Left ventricle myocardium inferior (tissue), 1 donor: ENCODE results near the gene TRPM2. TPM values are rescaled to one million over a fixed set of nuclear protein-coding genes. Genes with fewer than 3 reads are reported as not detected.

Experiments
- DNase-seq: peaks from one replicate; pipeline ENCODE4 v3.0.0-alpha.2; 2020
- H3K27ac ChIP-seq: fragments of 200-600 bp; replicated peaks from 2 replicates; pipeline ENCODE4 v1.8.0; 2021
- H3K27me3 ChIP-seq: fragments of 200-600 bp; 2 replicates; pipeline ENCODE4 v1.8.0; 2021; ENCODE audit warnings: low read depth
- H3K36me3 ChIP-seq: fragments of 200-600 bp; 2 replicates; pipeline ENCODE4 v1.8.0; 2021
- H3K4me1 ChIP-seq: fragments of 200-600 bp; 2 replicates; pipeline ENCODE4 v1.8.0; 2021
- H3K4me3 ChIP-seq: fragments of 200-600 bp; 2 replicates; pipeline ENCODE4 v1.8.0; 2021; ENCODE audit warnings: mild to moderate bottlenecking, moderate library complexity
- H3K9me3 ChIP-seq: fragments of 200-600 bp; replicated peaks from 2 replicates; pipeline ENCODE4 v1.8.0; 2021
- CTCF ChIP-seq: fragments of 200-600 bp; IDR thresholded peaks from 2 replicates; pipeline ENCODE4 v1.8.0; 2021; ENCODE audit warnings: antibody characterized with exemption, mild to moderate bottlenecking, borderline replicate concordance
- intact Hi-C: fragments of 100-400 bp; cut with micrococcal nuclease; formaldehyde crosslinking; loops from one replicate; pipeline ENCODE4 v1.11.0; 2022
- total RNA-seq: library from RNA; stranded (reverse); fragmentation: NEBNext Ultra II Directional; extraction: Animal tissue kit (Norgen Biotek cat#: 25700); gene quantifications from one replicate; pipeline ENCODE4 v1.2.1, GENCODE V29; 2021
- donor health status: DM: no; HTN: yes; CAD: no; lungs with severe emphysema.

TRPM2 gene
- total RNA-seq, 1 donor from 2014 or later: 1.8 TPM

DNA sequence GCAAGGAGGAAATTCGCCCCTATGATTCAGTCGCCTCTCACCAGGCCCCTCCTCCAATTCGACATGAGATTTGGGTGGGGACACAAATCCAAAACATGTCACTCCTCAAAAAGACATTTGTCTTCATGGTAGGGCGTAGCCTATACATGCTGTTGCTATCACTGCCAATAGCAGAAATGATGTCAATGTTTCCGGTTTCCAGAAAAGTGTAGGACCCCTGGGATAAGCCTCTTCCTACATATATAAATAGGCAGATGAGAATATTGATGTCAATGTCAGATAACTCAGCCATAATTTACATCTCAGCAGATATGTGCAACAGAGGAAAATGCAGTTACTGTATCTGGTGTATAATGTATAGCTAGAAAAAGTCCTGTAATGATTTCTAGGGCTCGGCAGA lies 118.6 kb downstream of the TRPM2 start:
- intact Hi-C loops: no loop called here
- no peak for DNase-seq
- Histone ChIP-seq H3K27me3 (no peaks in the 10 kb centered on the region), H3K9me3 (no peaks in the 10 kb centered on the region), H3K4me1 (no peaks in the 10 kb centered on the region), H3K4me3 (no peak overlapping the region), H3K36me3 (no peaks in the 10 kb centered on the region), H3K27ac (no peak overlapping the region)
- no peak for TF ChIP-seq CTCF

DNA sequence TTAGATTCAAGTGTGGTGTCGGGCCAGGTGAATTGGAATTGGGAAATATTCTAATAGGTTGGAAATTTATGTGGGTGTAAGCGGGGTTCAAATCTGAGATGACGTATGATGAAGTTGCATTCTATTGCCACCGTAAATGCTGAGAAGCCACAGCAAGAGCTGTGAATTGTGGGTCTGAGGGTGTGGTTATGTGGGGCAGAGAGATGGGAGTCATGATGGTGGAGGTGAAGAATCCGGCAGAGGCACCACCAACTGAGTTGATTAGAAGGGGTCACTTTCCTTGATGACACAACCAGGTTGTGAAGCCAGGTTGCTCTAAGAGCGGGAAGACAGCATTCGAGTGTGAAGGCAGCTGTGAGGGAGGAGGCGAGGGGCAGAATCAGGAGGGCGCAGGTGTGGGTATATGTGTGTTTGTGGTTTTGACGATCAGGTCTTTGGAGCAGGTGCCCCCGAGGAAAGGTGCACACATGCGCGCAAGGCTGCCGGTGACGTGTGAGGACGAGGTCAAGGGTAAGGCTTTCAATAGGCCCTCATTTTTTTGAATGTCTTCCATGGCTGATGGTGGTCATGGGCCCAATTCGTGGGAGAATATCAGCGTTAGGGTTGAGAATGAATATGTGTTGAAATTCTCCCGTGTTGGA lies 120.6 kb downstream of the TRPM2 start:
- Histone ChIP-seq H3K4me3 (no peak overlapping the region), H3K9me3 (no peaks in the 10 kb centered on the region), H3K27ac (no peak overlapping the region), H3K36me3 (no peaks in the 10 kb centered on the region), H3K4me1 (peaks cover 11% of the 10 kb centered on the region), H3K27me3 (no peaks in the 10 kb centered on the region)
- intact Hi-C loops: no loop called here
- no peak for TF ChIP-seq CTCF
- DNase-seq: no peak

DNA sequence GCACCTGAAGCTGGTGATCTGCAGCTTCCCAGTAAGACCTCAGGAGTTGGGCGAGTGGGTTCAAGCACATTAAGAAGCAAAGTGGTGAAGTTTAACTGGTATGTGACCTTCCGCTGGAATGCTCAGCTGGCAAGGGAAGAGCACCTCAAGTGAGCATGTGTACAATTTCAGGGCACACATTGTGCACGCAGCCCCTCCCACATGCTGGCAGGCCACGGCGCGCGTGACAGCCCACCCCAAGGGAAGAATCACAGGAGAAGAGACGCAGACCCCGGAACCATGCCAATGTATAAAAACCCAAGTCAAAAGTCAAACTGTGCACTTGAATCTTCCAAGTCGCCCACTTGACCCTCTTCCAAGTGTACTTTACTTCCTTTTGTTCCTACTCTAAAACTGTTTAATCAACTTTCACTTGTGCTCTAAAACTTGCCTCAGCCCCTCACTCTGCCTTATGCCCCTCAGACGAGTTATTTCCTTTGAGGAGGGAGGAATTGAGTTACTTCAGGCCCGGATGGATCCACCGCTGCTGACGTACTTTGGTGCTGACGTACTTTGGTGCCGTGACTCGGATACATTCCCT lies 121.9 kb downstream of the TRPM2 start:
- Histone ChIP-seq H3K27ac (no peak overlapping the region), H3K36me3 (no peaks in the 10 kb centered on the region), H3K9me3 (no peaks in the 10 kb centered on the region), H3K27me3 (no peaks in the 10 kb centered on the region), H3K4me3 (no peak overlapping the region), H3K4me1 (peaks cover 11% of the 10 kb centered on the region)
- DNase-seq: no peak
- no peak for TF ChIP-seq CTCF
- intact Hi-C loops: no loop called here

DNA sequence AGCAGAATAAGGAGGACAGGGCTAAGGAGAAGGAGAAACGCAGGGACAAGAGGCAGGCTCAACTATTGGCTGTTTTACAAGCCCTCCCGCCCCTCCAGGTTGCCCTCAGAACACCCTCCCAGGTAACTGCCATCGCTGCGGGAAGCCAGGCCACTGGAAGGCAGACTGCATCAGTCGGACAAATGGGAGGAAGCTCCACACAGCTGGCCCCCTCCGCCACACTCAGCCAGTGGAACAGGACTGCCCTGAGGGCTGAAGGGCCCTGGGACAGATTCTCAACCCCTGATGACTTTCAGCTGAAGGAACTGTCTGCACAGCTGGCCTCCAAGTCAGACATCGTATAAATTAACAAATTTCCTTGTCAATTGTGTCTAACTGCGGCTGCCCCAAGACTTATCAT lies 123.7 kb downstream of the TRPM2 start:
- intact Hi-C loops: no loop called here
- Histone ChIP-seq H3K36me3 (no peaks in the 10 kb centered on the region), H3K27ac (no peak overlapping the region), H3K27me3 (peaks cover 3% of the 10 kb centered on the region), H3K4me1 (peaks cover 11% of the 10 kb centered on the region), H3K4me3 (no peak overlapping the region), H3K9me3 (no peaks in the 10 kb centered on the region)
- DNase-seq: no peak
- TF ChIP-seq CTCF: no peak

DNA sequence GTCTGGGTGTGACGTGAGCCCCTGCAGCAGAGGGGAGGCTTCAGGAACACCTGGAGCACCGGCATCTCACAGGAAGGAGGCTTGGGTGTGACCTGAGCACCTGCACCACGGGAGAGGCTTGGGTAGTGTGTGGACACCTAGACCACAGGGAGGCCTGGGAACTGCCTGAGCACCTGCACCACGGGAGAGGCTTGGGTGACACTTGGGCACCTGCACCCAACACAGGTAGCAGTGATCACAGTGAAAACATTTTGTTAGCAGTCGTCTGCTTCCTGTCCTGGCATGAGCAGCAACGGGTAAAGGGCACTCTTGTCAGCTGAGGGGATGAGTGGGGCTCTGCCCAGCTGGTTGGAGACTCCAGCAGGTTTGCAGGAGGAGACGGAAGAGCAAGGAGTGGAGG lies 124.3 kb downstream of the TRPM2 start:
- Histone ChIP-seq H3K27me3 (peaks cover 8% of the 10 kb centered on the region), H3K4me3 (no peak overlapping the region), H3K27ac (no peak overlapping the region), H3K9me3 (no peaks in the 10 kb centered on the region), H3K36me3 (no peaks in the 10 kb centered on the region), H3K4me1 (peaks cover 11% of the 10 kb centered on the region)
- no peak for TF ChIP-seq CTCF
- no peak for DNase-seq
- intact Hi-C loops: no loop called here
